HG02943 (cell line): Measurements from ENCODE around the gene POU5F1.

Experiments used
- ATAC-seq: cut with Tn5 transposase; IDR thresholded peaks from one replicate; pipeline ENCODE4 v1.9.1; 2021; ENCODE audit warnings: mild to moderate bottlenecking, low read depth, moderate library complexity; ENCODE audit not compliant: unreplicated experiment

POU5F1 gene

DNA sequence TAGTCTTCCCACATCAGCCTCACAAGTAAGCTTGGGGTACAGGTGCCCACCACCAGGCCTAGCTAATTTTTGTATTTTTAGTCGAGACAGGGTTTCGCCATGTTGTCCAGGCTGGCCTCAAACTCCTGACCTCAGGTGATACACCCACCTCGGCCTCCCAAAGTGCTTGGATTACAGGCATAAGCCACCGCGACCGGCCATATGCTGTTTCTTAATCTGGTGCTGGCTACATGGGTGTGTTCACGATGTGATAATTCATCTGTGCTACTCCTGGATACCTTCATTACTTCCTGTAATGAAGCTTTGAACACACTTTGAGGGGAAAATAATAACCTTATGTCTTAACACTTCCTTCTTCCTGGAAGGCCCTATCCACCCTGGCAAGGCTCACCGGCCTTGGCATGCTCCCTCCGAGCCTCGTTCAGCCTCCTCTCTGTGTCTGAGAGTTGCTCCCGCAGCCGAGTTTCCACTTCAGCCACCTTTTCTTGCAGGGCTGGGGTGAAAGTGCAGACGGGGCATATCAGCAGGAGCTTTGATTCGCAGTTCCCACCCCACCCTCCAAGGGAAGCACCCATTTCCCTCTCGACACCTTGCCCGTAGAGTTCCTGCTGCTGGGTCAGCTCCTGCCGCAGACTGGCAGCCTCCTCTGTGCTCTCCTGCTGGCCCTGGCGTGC is 26.0 kb downstream of the POU5F1 start:
- no peak for ATAC-seq

DNA sequence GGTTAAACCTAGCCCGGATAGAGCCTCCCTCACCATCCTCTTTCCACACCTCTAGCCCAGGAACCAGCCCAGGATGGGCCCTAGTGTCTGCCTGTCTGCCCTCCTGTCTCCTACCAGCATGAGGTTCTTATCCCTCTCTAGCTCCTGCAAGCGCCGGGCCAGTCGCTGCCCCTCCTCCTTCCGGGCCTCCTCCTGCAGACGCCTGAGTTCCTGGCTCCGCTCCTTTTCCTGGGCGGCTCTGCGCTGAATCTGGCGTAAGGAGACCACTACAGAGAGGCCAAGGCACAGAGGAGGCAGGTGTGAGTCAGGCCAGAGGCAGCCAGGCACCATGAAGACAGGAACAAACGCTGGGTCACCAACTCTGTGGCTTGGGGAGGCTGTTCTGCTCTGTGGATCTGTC is 27.3 kb downstream of the POU5F1 start:
- ATAC-seq: no peak

DNA sequence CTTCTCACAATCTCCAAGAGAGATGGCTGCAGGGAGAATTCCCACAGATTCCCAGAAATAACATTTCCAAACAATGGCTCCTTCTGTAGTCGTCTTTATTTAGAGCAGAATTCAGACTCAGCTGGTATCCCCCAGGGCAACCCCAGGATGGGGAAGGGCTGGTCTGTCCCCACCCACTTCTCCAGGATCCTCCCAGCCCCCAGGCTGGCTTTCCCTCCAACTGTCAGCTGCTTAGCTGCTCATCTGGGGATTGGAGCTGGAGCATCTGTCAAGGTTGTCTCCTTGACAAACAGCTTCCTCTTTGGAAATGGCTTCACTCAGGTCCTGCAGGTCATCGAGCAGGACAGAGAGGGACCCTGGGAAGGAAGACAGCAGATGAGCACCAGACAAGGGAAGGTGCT is 28.1 kb downstream of the POU5F1 start:
- no peak for ATAC-seq

DNA sequence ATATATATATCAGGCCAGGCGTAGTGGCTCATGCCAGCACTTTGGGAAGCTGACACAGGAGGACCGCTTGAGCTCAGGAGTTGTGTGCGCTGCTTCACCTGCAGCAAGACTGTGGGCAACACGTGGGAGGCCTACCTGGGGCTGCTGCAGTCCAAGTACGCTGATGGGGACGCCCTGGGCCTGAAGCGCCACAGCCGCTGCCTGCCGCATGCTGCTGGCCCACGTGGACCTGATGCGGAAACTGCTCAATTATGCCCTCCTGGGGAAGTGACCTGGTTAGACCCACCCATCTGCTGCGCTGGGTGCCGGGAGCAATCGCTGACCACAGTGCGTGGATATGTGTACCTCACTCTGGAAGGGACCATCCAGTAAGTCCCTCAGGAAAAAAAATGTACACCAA is 29.8 kb downstream of the POU5F1 start:
- no peak for ATAC-seq

DNA sequence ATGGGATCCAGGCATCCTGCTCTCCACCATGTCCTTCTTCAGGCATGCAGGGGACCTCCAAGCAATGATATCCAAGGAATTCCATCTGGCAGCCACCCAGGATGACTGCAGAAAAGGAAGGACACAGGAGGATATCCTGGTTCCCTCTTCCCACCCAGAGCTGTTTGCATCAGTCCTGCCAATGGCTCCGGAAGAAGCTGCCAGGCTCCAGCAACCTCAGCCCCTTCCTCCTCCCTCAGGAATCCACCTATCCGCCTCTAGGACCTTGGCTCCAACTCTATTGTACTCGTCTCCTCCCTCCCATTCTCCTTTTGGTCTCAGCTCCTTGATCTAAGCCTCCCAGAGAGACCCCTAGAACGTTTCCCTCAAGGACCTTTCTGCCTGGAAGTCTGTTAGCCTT is 30.9 kb downstream of the POU5F1 start:
- ATAC-seq: no peak

DNA sequence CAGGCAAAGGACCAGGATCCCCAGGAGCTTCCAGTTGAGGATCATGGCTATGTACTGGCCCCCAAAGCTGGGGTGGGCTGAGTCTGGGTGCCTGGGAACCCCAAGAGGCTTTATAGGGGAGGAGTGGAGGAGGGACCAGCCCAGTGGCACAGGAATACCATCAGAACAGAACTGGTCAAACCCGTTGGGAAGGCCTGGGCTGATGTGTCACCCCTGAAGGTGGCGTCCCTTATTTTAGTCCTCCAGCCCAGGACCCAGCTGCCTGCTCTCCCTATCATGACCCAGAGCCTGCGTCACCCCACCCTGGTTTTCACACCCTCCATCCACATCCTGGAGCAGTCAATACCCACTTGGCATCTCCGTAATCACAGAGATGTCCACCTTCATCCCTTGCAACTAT is 31.5 kb downstream of the POU5F1 start, which contains the start of gene PSORS1C2:
Gene PSORS1C2 (minus strand): TSS at position 85 of the 400 bp plus-strand sequence. CDS start 40 bp downstream, at position 45.
- ATAC-seq: no peak

DNA sequence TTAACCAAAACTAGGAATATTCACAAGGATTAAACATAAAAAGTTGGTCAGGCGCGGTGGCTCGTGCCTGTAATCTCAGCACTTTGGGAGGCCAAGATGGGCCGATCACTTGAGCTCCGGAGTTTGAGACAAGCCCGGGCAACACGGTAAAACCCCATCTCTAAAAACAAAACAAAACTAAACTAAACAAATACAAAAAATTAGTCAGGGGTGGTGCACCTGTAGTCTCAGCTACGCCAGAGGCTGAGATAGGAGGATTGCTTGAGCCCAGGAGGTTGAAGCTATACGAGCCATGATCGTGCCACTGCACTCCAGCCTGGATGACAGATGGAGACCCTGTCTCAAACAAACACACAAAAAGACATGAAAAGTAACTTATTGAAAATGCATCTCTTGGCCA is 34.8 kb downstream of the POU5F1 start:
- ATAC-seq: no peak

DNA sequence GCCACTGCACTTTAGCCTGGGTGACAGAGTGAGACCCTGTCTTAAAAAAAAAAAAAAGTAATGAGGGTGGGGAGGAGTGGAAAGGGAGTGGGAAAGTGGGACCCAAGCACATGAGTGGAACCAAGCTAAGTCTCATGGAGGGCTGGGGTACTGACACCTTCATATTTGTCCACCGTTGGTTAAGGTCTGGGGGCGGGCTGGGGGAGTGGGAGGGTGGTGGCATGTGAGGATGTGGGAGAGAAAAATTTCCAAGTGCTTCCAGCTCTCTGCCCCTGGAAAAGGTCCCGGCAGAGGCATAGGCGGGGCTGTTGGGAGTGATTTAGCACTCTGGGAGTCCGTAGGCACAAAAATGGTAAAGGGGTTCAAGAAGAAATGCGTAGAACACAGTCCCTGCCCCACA is 37.7 kb downstream of the POU5F1 start:
- no peak for ATAC-seq

DNA sequence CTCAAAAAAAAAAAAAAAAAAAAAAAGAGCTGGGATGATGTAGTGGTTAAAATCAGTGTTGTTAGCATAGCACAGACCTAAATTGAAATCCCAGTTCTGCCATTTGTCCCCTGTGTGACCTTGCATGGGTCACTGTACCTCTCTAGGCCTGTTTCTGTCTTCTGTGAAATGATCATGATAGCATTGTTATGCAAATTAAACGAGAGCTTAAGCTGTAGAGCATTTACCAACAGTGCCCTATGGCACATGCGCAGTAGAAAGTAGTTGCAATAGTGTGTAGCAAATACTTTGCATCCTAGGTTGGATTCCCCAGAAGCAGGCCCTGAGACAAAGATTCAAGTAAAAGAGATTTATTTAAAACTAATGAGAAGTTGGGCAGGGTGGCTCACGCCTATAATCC is 38.9 kb downstream of the POU5F1 start:
- ATAC-seq: no peak

DNA sequence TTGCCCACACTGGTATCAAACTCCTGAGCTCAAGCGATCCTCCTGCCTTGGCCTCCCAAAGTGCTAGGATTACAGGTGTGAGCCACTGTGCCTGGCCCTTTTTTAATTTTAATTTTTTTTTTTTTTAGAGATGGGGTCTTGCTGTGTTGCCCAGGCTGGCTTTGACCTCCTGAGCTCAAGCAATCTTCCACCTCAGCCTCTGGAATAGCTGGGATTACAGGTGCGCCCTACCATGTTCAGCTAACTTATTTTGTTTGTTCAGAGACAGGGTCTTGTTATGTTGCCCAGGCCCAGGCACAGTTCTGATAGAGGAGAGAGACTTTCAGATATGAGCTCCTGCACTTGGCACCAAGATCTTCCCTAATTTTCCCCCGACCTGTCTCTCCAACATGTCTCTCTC is 39.7 kb downstream of the POU5F1 start:
- ATAC-seq: no peak

DNA sequence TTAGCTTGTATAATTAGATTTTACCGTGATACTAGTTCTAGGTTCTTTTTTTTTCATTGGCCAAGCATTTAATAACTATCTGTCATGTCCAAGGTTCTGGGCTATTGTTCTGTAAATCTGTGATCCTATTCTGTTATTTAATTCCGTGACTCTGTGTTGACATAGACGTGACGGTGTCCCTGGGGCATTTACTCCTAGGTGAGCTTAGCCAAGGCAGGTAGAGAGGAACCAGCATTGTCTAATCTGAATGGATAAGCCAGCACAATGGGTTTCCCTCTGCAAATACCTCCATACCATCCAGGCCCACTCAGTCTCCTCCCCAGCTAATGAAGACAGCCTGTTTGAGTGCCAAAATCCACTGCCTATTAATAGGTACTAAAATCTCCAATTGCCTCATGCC is 41.4 kb downstream of the POU5F1 start:
- no peak for ATAC-seq

DNA sequence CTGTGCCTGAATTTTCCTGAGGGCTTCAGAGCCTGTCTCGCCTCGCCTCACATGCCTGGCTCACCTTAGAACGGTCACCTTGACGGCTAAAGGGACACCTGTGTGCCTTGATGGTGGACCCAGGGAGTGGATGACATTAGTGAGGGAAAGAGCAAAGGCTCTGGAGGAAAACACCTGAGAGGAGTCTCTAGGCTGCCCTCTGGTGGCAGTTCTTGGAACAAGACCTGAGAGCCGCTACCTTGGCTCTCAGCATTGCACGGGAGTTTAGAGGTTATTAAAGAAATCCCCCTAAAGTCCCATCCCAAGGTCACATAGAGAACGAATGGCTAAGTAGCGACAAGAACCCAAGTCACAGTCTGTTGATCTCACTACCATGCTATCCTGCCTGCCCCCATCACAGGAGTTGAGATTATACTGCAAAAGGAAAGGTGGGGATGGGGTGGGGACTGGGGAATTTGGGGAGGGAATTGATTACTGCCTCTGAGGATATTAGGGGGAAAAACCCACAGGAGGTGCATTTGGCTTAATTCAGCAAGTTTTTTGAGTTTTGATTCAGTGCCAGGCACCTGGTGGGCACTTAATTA is 42.3 kb downstream of the POU5F1 start:
- no peak for ATAC-seq

DNA sequence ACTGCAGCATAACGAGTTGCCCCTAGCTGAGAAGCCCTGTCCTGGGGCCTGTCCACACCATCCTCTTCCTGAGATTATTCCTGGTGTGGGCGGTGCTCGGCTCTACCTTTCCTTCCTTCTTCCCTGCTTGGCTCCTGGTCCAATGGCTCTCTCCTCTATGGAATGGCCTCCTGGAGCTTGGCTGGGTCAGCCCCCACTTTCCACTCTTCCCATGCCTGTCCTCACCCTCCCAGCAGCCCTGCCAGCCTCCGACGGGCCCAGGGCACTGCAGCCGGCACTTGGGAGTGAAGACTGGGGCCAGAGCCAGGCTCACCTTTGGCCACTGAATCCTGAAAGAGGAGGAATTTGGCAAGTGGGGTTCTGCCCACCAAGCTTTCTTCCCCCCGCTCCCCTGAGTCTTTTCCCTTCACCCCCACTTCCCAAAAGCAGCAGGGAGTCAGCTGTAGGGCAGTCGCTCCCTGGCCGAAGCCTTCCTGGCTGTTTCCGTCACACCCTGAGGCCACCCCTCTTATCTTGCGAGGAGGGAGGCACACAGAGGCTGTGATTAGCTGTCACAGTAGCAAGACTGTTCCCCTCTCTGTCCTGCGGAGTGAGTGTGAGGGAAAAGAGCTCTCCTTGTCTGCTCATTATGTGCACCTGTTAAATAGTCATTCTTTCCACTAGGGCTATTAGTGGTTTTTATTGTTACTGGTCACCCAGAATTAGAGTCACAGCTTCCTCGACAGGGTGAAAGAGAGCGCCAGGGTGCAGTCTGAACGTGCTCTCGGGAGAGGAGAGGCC is 43.9 kb downstream of the POU5F1 start:
- ATAC-seq: no peak

DNA sequence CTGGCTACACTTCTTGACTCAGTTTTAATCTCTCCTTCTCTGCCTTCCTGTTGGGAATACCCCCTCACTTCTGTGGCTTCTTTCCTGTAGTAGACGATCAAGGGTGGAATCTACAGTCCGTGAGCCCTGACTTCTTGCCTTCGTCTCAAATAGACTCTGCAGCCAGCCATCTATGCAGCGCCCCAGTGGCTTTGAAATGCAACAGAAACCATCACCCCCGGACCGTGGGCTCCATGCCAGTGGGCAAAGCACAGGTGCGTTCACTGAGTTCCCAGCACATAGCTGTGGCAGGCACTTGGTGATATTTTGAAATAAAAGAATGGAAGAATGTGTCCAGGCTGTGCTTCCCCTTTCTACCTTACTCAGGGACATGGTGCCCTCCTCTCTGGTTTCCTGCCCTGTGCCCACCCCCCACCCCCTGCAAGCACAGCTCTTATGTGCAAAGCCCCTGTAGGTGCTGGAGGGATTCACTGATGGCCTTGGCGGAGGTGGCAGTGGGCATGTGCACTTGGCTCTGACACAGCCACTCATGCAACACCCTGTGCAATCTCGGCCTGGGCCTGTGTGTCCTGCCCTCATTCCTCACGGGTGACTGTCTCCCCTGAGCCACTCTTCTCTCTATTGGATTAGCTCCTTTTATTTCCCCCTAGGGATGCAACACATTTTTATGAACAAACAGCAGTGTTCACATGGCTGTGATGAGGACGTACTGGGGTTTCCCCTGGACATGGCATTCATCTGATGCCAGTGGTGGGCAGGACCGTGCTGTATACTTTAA is 44.7 kb downstream of the POU5F1 start:
- ATAC-seq: no peak

DNA sequence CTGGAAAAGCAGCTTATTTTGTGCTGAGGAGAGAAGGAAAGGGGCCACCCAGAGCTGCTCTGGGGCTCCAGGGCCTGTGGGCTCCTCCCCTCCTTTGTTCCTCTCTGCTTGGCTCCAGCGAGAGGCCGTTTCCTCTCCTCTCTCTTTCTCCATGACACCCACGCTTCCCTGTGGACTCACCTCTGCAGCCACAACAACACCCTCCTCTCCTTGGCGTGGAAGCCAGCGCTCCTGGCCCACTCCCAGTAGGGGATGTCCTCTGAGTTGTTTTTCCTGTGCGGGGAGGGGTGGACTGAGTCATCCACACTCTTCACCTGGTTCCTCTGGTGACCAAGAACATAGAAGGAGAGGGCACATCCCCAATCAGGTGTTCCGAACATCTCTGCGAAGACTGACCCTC is 45.3 kb downstream of the POU5F1 start:
- ATAC-seq: no peak

DNA sequence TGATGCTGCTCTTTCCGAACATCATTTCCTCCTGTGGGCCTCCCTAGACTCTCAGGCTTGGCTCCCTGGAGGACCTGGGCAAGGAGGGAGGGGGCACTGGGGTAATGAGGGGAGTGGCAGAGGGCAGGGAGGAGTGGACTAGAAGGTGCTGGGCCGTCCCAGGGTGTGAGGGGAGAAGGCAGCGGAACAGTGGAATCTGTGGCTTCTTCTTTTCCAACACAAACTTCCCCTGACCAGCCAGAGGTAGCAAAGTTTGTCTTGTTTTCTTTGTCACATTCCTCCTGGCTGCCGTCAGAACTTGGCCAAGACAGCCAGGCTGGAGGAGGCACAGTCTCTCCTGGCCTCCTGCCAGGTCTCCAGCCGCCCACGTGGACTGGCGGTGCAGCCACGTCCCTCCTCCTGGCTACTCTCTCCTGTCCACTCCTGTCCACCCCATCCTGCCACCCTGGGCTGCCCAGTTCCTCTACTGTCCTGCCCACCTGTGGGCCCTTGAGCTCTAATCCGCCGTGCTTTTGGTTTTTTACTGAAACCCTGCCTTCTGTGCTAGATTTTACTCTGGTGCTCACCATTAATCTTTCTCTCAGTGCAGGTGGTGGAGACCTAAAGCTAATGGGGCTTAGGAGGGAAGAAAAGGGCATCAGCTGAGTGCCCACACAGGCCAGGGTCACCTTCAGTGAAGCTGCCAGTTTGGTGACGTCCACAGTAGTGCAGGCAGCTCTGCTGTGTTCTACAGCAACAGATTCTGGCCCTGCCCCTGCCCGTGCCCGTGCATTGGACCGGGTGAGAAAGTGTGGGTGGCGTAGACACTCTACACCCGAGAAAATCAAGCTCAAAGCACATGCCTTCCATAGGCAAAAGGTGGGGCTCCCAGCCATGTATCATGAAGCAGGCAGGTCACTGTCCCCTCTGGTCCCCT is 47.4 kb downstream of the POU5F1 start:
- ATAC-seq: no peak

DNA sequence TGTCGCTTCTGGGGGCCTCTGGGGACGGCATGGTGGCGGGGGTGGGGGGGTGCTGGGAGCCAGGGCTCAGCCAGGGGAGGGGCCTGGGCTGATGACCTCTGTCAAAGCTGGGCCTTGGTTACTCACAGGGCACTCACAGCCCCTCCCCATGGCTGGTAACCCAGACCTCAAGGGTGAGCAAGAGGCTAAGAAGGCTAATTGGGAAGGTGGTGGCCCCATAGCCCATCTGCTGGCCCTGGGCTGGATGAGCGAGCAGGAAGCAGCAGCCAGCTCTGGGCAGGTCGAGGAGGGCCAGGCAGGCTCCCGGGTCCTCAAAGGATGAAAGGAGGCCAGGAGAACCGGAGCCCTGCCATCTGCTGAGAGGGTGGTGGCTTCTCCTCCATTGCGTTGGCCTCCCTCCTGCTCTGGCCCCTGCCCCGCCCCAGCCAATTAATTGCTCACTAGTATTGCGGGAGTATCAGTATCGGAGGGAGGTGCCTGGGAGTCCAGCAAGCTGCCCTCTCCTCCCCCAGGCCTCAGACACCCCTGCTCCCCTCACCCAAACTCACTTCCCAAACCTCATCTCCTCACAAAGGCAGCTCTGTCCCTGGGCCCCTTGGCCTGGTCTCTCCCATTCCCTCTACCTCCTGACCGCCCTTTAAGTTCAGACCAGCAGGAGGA is 49.2 kb downstream of the POU5F1 start:
- ATAC-seq: no peak

DNA sequence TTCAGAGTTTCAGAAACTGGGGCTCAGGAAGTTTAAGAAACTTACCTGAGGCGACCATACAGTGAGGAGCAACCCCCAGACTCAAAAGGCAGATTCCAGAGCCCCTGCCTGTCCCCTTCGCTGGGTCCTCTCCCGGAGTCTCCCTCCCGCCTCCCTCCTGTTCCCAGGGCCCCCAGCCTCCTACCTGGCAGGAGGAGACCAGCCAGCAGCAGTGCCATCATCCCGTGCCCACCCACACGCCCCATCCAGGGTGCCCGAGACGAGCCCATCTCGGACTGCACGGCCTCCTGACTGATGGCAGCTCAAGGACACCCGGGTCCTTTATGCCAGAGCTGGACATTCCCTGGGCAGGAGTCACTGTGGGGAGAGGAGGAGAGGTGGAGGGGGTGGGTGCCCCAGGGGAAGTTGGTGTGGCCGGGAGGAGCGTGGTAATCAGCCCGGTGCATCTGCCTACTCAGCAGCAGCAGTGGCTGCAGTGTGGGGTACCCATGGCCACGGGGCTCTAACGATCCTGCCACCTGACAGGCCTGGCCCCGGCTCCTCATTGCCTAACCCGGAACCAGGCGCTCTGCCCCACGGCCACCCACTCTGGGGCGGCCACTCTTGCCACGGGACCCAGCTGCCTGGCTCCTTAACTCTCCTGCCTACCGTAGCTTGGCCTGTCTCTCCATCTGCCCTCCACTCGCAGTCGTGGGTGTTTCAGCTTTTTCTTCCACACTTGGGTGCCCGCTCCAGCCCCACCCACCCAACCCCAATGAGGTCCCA is 50.1 kb downstream of the POU5F1 start, which contains the start of gene CDSN:
Gene CDSN (minus strand): TSS at position 296 of the 765 bp plus-strand sequence. CDS start 27 bp downstream, at position 269.
- ATAC-seq: no peak

DNA sequence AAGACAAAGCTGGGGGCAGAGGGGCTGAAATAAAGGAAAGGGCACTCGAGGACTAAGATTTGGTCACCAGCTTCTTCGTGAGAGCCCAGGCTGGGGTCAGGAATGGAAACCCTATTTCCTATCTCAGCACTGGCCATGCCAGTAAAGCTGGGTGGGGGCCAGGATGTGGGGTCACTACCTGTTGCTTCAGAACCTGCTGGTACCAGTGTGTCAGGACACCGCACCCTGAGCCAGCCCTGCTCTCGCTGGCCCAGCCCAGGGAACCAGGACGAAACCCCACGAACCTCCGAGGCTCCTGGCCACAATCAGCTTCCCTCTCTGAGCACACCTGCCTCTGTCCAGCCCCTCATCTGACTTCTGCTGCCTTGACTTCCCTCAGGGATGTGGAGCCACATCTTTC is 52.3 kb downstream of the POU5F1 start:
- no peak for ATAC-seq
